IPS DF 6.9 (cell line): ENCODE results near the gene GTF2H1.
A peak's percentile ranks its signal among the peaks of the same experiment; 100 is the strongest.
"Not testable (repeated sequence)": the region's sequence is repeated elsewhere in the genome, so short reads cannot be mapped to it uniquely, and the experiment has no call there.

Experiments used
- DNase-seq: peaks from one replicate; pipeline ENCODE4 v3.0.0-alpha.2; 2013; ENCODE audit warnings: low read depth, low spot score
- H3K27ac ChIP-seq: one replicate; pipeline ENCODE4 v1.5.1; 2013; ENCODE audit warnings: low read length, control low read depth
- H3K27me3 ChIP-seq: 2 replicates; pipeline ENCODE4 v1.6.1; 2013; ENCODE audit warnings: mild to moderate bottlenecking, low read length; ENCODE audit not compliant: control insufficient read depth, insufficient read depth
- H3K36me3 ChIP-seq: 2 replicates; pipeline ENCODE4 v1.6.1; 2013; ENCODE audit warnings: low read length; ENCODE audit not compliant: control insufficient read depth, insufficient read depth
- H3K4me1 ChIP-seq: 2 replicates; pipeline ENCODE4 v1.6.1; 2013; ENCODE audit warnings: low read length; ENCODE audit not compliant: control insufficient read depth, insufficient read depth
- H3K4me3 ChIP-seq: 2 replicates; pipeline ENCODE4 v1.5.1; 2013; ENCODE audit warnings: mild to moderate bottlenecking, low read length
- H3K9me3 ChIP-seq: 2 replicates; pipeline ENCODE4 v1.6.1; 2013; ENCODE audit warnings: low read length, inconsistent platforms; ENCODE audit not compliant: control insufficient read depth, insufficient read depth
- WGBS: extraction: QIAGEN DNeasy Blood & Tissue Kit; methylation state at CpG from one replicate; pipeline ENCODE4 v1.1.7; 2013; ENCODE audit warnings: mixed read lengths, missing lambda C conversion rate; ENCODE audit not compliant: insufficient read length, insufficient coverage; 5-methylcytosine and 5-hydroxymethylcytosine counted together

The GTF2H1 gene

GRCh38 chr11:18394275-18394927, 72.0 kb downstream of the GTF2H1 start, which contains the start of gene LDHA:
Gene LDHA, plus strand, starts transcription at chr11:18394563. Its CDS starts 2,280 bp downstream, at chr11:18396843.
- Histone ChIP-seq H3K27me3 (no peaks in the 10 kb centered on the region), H3K27ac (no peak within 1 kb of the TSS), H3K4me1 (0 out of 2 replicates have a peak, but pooled peaks cover 2% of the 10 kb centered on the region), H3K4me3 (peak within 1 kb of the TSS; percentile 37; the same call in 1 of the 2 replicates), H3K36me3 (peaks cover 8% of the 10 kb centered on the region; the same call in 1 of the 2 replicates), H3K9me3 (no peaks in the 10 kb centered on the region)
- WGBS = no CpG with 5 or more reads among the region's 60 CpGs
- DNase-seq = no peak

- Histone ChIP-seq H3K4me1 (0 out of 2 replicates have a peak, but pooled peaks cover 2% of the 10 kb centered on the region), H3K27ac (no peak overlapping the region), H3K36me3 (peaks cover 14% of the 10 kb centered on the region; the same call in 1 of the 2 replicates), H3K4me3 (peak overlapping the region; percentile 37; the same call in 1 of the 2 replicates), H3K27me3 (no peaks in the 10 kb centered on the region), H3K9me3 (no peaks in the 10 kb centered on the region)
- no CpG with 5 or more reads among the region's 36 CpGs for WGBS
- DNase-seq = no peak
These were observed 72.8 kb downstream of the GTF2H1 start for GRCh38 chr11:18394928-18395734.

GRCh38 chr11:18395735-18396504, 73.6 kb downstream of the GTF2H1 start:
- Histone ChIP-seq H3K27me3 (no peaks in the 10 kb centered on the region), H3K27ac (no peak overlapping the region), H3K9me3 (no peaks in the 10 kb centered on the region), H3K36me3 (peaks cover 16% of the 10 kb centered on the region; the same call in 1 of the 2 replicates), H3K4me3 (peak overlapping the region; percentile 53; the same call in 1 of the 2 replicates), H3K4me1 (0 out of 2 replicates have a peak, but pooled peaks cover 2% of the 10 kb centered on the region)
- peak; percentile 94 for DNase-seq
- no CpG with 5 or more reads among the region's 46 CpGs for WGBS

DNA sequence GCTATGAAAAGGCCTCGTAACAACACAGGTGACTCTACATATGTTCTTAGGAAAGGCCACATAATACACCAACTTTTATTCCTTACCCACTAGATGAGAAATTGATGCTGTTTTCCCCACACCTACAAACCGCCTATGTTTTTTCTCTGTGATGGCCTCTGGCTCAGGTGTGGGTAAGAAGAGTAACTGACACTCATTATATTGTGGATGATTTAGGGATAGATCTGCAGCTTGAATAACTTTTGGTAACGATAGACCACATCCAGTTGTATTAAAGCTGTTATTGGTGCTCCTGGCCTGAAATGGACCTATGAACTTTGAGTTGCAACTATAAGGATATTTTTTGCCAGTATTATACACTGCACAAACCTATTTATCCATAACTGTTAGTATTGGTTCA, 75.6 kb downstream of the GTF2H1 start:
- Histone ChIP-seq H3K36me3 (peaks cover 19% of the 10 kb centered on the region; the same call in 1 of the 2 replicates), H3K27me3 (no peaks in the 10 kb centered on the region), H3K27ac (no peak overlapping the region), H3K4me1 (0 out of 2 replicates have a peak, but pooled peaks cover 2% of the 10 kb centered on the region), H3K4me3 (no peak overlapping the region), H3K9me3 (no peaks in the 10 kb centered on the region)
- WGBS = no CpG with 5 or more reads among the region's 3 CpGs
- no peak for DNase-seq

DNA sequence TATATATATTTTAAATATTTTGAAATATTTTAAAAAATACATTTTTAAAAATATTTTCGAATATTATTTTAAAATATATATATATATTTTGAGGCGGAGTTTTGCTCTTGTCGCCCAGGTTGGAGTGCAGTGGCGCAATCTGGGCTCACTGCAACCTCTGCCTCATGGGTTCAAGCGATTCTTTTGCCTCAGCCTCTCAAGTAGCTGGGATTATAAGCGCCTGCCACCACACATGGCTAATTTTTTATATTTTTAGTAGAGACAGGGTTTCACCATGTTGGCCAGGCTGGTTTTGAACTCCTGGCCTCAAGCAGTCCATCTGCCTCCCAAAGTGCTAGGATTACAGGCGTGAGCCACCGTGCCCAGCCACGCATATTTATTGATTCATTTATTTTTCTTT, 78.7 kb downstream of the GTF2H1 start:
- H3K4me1 ChIP-seq, H3K9me3 ChIP-seq, H3K27me3 ChIP-seq, H3K4me3 ChIP-seq, H3K27ac ChIP-seq, DNase-seq: not testable (repeated sequence)
- WGBS = no CpG with 5 or more reads among the region's 9 CpGs
- H3K36me3 ChIP-seq = peaks cover 24% of the 10 kb centered on the region

- H3K9me3 ChIP-seq = no peaks in the 10 kb centered on the region
- no peaks in the 10 kb centered on the region for H3K27me3 ChIP-seq
- no CpG with 5 or more reads among the region's 4 CpGs for whole genome bisulfite sequencing
- no peak overlapping the region for H3K27ac ChIP-seq
- peaks cover 17% of the 10 kb centered on the region for H3K36me3 ChIP-seq
- no peak for DNase-seq
- H3K4me3 ChIP-seq = no peak overlapping the region
- H3K4me1 ChIP-seq = no peaks in the 10 kb centered on the region
These were observed 81.7 kb downstream of the GTF2H1 start for GRCh38 chr11:18404062-18404461.

DNA sequence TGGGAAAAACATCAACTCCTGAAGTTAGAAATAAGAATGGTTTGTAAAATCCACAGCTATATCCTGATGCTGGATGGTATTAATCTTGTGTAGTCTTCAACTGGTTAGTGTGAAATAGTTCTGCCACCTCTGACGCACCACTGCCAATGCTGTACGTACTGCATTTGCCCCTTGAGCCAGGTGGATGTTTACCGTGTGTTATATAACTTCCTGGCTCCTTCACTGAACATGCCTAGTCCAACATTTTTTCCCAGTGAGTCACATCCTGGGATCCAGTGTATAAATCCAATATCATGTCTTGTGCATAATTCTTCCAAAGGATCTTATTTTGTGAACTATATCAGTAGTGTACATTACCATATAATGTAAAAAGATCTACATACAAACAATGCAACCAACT, 85.0 kb downstream of the GTF2H1 start:
- not testable (repeated sequence) for DNase-seq, H3K9me3 ChIP-seq, H3K27ac ChIP-seq, H3K4me3 ChIP-seq, H3K4me1 ChIP-seq, H3K36me3 ChIP-seq, H3K27me3 ChIP-seq
- WGBS = no CpG with 5 or more reads among the region's 3 CpGs

DNA sequence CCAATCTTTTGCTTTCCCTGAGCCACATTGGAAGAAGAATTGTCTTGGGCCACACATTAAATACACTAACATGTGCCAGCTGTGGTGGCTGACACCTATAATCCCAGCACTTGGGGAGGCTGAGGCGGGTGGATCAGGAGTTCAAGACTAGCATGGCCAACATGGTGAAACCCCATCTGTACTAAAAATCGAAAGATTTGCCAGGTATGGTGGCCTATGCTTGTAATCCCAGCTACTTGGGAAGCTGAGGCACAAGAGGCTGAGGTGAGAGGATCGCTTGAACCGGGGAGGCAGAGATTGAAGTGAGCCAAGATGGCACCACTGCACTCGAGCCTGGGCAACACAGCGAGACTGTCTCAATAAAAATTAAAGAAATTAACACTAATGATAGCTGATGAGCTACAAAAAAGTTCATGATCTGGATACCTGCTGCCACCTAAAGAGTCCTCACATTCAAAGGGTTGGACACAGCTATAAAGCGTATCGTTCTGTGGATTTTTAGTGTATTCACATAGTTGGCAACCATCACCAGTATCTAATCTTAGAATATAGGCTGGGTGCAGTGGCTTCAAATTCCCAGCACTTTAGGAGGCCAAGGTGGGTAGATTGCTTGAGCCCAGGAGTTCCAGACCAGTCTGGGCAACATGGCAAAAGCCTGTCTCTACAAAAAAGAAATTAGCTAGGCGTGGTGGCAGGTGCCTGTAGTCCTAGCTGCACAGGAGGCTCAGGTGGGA, 86.4 kb downstream of the GTF2H1 start:
- peaks cover 5% of the 10 kb centered on the region for H3K36me3 ChIP-seq
- H3K4me1 ChIP-seq = no peaks in the 10 kb centered on the region; the same call in 1 of the 2 replicates
- no CpG with 5 or more reads among the region's 9 CpGs for WGBS
- no peak overlapping the region for H3K4me3 ChIP-seq
- no peaks in the 10 kb centered on the region for H3K9me3 ChIP-seq
- no peak overlapping the region for H3K27ac ChIP-seq
- no peaks in the 10 kb centered on the region for H3K27me3 ChIP-seq
- DNase-seq = no peak

GRCh38 chr11:18416459-18416858, 94.1 kb downstream of the GTF2H1 start:
- H3K27me3 ChIP-seq = no peaks in the 10 kb centered on the region
- no peak overlapping the region for H3K4me3 ChIP-seq
- no peak overlapping the region for H3K27ac ChIP-seq
- no peaks in the 10 kb centered on the region for H3K36me3 ChIP-seq
- 100% methylated on average over 1 of the region's 3 CpGs for WGBS
- H3K9me3 ChIP-seq = no peaks in the 10 kb centered on the region
- H3K4me1 ChIP-seq = no peaks in the 10 kb centered on the region; the same call in 1 of the 2 replicates
- DNase-seq = no peak
